NCI-H2029 (cell line): ENCODE results near the gene TGFBR2.

Source experiments
- DNase-seq: peaks from one replicate; lab custom pipeline; 2025; lab: John Stamatoyannopoulos, UW

TGFBR2 gene

DNA sequence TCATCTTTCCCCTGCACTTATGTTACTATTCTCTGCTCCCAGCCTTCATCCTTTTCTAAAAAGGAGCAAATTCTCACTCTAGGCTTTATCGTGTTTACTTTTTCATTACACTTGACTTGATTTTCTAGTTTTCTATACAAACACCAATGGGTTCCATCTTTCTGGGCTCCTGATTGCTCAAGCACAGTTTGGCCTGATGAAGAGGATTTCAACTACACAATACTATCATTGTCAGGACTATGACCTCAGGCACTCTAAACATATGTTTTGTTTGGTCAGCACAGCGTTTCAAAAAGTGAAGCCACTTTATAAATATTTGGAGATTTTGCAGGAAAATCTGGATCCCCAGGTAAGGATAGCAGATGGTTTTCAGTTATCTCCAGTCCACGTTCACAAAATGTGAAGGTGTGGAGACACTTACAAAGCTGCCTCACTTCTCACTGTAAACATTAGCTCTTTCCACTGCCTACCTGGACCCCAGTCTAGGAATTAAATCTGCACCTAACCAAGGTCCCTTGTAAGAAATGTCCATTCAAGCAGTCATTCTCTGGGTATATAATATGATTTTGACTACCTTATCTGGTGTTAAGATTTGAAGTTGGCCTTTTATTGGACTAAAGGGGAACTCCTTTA lies 86.2 kb downstream of the TGFBR2 start:
- no peak for DNase-seq

DNA sequence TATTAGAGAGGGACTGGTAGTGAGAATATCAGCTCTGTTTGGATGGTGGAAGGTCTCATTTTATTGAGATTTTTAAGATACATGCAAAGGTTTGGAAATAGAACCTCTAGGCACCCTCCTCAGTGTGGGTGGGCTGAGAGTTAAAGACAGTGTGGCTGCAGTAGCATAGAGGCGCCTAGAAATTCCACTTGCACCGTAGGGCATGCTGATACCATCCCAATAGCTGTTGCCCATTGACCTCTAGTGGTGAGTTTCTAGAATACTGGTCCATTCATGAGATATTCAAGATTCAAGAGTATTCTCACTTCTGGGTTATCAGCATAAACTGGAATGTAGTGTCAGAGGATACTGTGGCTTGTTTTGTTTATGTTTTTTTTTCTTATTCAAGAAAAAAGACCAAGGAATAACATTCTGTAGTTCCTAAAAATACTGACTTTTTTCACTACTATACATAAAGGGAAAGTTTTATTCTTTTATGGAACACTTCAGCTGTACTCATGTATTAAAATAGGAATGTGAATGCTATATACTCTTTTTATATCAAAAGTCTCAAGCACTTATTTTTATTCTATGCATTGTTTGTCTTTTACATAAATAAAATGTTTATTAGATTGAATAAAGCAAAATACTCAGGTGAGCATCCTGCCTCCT lies 87.2 kb downstream of the TGFBR2 start:
- DNase-seq, result peak; percentile 64

DNA sequence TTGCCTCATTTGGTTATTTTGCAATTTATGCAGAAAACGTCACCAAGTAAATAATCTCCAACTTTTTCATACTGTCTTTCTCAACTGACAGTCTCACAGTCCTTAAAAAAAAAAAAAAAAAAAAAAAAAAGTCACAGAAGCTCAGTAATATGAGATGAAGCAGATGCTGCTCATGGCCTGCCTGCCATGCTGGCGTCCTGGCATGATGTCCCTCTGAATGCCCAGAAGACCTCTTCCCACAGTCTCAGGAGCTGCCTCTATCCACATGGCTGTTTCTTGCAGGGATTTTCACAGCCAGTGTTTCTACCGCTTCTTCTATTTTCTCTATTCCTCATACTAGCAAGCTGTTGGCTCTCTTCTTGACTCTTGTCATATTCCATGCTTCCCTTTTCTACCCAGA lies 87.7 kb downstream of the TGFBR2 start:
- DNase-seq, result no peak

DNA sequence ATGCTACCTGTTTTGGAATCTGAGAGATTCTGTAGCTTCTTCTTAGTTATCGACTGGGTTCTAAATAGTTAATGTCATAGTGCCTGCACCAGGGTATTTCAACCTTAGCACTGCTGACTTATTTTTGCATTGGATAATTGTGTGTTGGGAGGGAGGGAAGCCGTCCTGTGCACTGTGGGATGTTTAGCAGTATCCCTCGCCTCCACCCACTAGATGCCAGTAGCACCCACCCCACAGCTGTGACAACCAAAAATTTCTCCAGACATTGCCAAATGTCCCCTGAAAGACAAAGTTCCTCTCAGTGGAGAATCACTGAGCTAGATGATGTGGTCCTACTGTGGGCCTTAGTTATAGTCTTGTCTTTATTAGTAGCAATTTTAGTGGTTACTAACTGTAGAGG lies 88.3 kb downstream of the TGFBR2 start:
- no peak for DNase-seq

DNA sequence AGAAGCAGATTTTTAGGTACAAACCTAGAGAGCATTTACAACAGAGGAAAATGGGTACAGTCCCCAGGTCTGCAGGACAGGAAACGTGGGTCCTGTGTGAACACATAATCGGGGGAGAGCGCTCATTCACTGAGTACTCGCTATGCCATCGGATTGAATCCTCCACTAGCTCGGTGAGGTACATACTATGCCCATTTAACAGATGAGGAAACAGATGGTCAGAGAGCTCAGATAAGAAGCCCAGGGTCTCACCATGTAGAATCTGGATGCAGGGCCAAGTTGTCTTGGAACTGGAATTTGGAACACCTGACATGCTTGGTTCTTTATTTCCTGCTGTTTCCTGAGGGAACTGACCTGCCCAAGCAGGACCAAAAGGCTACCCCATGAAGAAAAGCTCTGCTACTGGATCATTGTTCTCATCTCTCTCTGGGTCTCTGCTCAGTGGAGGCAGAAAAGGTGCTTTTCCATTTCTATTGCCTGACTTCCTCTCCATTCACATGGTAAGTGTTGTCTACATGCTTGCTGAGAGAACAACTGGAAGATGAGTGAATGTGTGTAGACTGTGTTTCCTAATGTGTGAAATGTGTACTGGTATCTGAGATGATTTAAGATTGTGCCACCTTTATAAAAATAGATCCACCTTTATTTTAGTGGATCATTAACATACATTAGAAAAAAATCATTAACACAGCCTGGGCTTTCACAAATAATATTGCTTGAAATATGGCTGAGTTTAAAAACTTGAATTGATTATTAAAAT lies 89.1 kb downstream of the TGFBR2 start:
- no peak for DNase-seq

DNA sequence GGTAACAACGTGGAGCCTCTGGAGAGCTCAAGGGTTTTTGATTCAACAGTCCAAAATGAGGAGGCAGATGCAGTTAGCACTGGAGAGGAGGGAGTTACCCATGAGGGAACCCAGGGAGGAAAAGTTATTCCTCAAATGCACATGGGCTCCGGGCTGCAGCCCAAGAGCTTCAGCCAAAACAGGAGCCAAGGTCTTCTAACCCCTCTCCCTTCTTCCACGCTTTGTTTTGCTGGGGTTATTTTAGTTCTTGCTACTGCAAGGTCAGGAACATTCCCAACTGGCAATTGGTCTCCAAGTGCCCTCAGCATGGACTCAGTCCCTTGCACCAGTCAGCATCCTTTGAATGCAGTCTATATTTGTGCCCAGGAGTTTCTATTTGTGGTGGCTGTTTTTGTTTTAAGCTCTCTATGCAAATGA lies 90.0 kb downstream of the TGFBR2 start:
- DNase-seq, result no peak

DNA sequence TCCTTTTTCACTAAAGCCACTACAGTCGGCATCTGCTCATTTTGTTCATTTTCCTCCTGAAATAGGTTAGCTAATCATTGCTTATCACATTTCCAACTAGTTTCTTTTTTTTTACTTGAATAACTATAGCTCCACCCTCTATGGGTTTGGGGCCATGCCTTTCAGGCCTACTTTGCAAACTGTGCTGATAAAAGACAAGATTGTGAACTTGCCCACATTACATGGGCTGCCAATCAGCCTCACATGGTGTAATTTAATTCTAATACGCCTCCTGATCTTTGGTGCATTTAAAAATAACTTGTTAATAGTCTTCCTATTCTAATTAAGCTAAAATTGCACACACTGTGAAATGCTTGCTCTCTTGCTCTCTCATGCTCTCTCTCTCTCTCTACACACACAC lies 90.5 kb downstream of the TGFBR2 start:
- no peak for DNase-seq

DNA sequence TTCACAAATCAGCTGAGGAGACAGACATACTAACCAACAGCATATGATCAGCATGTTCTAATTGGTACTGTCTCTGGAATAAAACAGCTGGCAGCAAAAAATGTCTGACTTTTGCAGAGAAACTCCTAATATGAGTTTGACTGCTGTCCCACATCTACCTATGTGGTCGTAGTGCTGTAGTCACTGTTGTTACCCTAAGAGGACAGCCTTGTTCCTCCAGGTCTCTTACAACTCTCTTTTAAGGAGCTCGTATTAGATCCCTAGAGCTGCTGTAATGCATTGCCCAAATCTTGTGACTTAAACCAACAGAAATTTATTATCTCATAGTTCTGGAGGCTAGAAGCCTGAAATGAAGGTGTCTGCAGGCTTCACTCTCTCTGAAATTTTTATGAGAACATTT lies 92.1 kb downstream of the TGFBR2 start:
- DNase-seq, result no peak

DNA sequence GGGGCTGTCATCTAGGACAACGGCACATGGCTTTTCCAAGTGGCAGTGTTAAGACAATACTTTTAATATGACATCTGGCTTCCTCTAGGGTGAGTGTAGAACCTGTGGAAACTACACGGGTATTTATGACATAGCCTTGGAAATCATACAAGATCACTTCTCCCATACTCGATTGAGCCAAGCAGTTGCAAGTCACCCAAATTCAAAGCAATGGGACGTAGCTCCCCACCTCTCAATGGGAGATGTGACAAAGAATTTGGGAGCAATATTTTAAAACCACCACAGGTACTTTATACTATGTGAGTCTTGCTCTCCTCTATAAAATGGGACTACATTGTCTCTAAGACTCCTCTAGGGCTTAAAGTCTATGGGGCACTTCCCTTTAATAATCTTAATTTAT lies 93.5 kb downstream of the TGFBR2 start:
- no peak for DNase-seq

DNA sequence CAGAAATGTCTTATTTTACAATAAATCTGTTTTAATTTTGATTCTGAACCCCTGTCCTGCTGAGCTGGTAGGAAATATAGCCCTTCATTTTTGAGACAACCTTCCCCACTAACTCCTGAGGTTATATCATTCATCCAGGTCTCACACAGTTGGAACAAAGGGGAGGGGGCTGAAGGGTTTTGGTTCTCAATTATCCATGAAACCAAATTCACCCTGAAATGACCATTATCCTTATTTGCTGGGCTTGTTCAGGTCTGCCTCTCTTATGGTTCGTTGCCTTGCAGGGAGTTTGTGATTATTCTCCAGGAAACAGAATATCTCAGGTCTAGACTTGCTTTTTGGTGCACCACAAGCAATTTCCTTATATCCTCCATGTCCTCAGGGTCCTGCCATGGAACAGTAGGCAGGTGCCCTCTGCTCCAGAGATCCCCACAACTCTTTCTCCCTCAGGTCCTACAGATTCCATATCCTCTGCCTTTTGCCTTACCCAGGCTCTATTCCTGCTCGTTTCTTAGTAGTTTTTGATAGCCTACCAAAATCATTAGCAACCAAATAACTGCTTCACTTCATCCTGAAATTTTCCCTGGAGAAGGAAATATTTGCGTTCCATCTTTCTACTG lies 94.4 kb downstream of the TGFBR2 start:
- no peak for DNase-seq

DNA sequence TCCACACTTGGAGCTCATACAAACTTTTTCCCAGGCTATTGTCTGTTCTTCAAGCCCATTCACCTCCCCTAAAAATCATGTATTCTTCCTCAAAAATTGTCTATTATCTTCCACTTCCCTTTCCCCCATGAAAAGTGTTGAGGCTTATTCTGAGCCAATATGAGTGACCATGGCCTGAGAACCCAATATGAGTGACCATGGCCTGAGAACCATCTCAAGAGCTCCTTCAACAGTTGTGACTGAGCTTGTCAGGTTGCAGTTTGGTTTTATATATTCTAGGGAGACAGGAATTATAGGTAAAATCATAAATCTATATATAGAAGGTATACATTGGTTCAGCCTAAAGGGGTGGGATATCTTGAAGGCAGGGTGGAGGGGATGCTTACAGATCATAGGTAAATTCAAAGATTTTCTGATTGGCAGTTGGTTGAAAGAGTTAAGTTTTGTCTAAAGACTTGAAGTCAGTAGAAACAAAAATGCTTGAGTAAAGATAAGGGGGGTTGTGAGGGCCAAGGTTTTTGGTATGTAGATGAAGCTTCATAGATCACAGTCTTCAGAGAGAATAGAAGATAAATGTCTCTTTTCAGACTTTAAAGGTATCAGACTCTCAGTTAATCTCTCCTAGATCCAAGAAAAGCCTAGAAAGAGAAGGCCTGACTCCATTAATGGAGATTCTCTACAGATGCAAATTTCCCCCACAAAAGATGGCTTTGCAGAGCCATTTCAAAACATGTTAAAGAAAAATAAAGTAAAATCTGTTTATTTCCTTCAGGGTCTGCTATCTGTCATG lies 95.8 kb downstream of the TGFBR2 start:
- DNase-seq, result no peak

DNA sequence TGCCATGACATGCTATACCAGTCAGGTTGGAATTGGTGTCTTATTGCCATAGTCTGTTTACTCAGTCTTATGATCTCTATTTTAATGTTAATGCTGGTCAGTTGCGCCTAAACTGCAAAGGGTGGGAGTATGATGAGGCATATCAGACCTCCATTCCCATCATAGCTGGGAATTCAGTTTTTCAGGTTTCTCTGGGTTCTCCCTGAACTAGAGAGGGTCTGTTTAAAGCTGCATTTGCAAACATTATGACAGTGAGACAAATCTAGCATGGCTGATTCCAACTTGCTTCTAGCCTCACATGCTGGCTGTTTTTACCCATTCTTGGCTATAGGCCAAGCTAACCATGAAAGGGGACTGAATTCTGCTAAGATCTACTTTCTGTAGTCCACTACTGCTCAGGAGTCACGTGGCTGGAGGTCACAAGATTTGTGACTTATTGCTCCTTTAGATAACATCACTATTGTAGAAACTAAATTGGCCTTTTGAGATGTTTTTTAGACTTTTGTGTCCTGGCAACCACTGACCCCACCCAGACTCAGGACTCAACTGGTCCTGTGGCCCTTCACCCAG lies 96.5 kb downstream of the TGFBR2 start:
- DNase-seq, result no peak

DNA sequence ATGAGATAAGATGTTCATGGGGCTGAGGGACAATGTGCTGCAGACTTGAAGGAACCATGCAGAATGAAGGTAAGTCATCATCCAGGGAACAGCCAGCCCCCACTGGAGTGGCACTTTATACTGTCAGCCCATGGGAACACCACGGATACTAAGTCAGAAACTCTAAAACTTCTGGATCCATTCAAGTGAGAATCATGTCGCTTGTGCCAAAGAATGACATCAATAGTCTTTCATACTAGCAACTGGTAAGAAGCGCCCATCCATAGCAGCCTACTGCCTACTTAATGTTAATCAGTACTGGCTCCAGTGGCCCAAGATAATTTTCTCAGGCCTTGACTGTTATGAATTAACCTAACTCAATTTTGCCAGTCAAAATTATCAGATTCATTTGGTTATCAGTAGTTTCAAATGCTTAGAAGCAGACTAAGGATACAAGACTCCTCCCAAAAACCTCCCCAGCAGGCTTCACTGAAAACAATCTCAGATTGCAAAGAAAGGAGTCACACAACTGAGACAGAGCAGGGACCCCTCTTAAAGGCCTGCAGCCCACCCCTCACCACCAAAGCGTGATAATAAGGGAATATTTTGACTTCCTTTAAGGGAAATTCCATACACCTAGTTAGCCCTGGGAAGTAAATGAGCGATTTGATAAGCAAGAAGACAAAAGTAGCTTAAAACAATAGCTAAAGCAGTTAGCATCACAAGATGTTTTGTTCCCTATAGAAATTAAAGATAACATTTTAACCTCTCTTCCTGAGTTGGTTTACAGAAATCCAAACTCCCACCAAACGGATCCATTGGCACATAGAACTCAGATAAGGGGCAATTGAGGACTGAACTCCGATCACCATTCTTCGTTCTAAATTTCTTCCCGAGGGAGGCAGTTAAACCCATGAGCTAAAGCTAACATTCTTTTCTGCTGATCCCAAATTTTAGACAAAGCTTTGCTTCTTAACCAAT lies 98.8 kb downstream of the TGFBR2 start:
- no peak for DNase-seq

DNA sequence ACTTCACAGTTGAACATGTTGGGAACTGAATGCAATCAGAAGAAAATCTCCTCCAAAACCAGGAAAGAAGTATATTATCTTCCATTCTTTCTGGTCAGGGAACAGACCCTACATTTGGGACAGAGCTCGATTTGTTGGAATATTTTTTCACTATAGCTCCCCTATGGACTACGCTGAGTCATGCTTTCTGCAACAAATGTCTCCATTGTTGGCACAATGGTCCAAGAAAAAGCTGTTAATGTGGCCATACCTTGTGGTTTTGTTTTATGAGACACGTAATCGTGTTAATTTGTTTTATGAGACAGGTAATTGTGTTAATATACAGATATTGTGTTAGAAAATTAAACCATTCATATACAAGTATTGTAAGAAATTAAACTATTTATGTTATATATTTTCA lies 101.4 kb downstream of the TGFBR2 start:
- DNase-seq, result no peak

DNA sequence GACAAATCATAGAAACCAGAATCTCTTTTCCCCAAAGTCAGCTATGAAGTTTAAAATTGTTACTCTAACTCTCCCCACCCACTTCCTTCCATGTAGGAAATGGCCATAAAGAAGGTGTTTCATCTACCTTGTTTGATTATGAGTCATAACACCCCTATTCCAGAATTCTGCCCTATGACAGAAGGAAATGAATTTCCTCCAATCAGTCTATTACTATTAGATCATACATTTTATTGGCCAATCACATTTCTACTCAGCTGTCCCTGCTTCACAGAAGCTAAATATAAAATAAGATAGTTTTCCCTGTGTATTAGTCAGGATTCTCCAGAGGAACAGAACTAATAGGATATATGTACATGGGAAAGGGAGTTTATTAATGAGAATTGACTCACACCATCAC lies 102.1 kb downstream of the TGFBR2 start:
- no peak for DNase-seq

DNA sequence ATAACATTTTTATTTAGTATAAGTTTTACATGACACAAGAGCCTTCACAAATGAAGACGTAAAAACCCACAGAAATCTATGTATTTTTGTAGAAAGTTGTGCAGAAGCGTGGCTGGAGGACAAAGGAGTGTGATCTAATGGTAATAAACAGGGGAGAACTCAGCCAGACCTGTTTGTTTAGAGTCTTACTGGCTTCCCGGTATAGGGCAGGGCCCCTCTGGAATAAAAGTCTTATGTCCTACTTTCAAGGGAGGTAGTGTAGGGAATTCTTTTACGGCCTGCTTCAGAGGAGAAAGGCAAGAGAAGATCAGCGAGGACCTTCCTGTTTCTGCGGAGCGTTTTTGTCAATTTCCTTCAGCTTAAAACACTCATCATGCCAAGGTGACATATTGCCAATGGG lies 103.6 kb downstream of the TGFBR2 start:
- no peak for DNase-seq

DNA sequence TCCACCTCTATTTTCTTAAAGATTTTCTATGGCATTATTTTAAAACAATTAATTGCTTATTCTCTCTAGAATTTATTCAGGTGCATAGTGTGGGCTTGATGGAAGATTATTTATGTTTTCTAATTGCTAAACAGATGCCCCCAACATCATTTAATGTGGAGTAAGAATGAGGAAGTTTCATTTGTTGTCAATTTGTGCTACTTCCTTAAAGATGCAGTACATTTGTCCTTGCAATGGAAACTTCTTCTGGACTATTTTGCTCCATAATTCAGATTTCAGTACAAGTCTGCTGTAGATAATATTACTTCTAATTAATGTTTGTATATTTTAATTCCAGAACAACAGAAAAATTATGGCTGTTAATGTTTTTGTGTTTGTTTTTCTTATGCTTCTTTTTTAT lies 104.8 kb downstream of the TGFBR2 start:
- no peak for DNase-seq

DNA sequence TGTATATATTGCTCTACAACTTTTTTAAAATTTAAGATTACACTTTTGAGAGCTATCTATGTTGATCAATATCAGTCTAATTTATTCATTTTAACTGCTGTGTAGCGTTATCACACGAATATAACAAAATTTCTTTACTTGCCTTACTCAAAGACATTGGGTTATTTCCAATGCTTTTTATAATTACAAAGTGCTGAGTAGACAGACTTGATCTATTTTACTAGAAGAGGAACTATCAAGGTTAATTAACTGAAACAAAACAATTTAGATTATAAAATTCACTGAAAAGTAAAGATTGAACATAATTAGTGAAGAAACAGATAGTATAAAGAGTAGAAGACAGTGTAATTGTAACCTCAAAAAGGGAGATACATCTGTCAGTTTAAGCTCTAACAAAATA lies 105.5 kb downstream of the TGFBR2 start:
- DNase-seq, result no peak

DNA sequence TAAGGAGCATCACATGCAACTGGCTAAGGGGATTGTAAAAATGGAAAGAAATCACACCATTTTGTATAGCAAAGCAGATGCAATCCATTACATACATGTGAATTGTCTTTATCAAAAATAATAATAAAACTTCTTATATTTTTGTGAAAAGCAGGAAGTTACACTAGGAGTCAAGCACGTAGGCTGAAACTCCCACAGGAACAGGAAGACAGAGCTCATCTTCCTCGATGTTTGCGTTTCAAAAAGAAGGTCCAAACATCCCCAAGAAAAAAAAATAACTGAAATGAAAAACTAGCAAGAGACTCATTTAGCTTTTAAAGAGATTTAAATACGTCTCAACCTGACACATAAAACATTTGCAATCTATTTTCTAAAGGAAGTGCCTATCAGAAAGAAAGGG lies 106.6 kb downstream of the TGFBR2 start:
- DNase-seq, result no peak

DNA sequence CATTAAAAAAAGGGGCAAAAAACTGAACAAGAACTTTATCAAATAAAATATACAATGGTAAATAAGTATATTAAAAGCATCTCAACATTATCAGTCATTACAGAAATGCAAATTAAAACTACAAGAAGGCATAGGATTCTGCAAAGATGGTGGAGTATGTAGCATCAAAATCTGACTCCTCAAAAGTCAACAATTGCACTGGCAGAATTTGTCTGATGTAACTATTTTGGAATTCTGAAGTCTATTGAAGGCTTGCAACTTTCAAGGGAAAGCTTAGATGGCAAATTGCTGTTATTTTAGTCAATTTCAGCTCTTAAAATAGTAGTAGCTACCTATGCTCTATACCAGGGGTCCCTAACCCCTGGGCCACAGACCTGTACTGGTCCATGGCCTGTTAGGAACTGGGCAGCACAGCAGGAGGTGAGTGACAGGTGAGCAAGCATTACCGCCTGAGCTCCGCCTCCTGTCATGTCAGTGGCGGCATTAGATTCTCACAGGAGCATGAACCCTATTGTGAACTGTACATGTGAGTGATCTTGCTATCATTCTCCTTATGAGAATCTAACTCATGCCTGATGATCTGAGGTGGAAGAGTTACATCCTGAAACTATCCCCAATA lies 107.6 kb downstream of the TGFBR2 start:
- no peak for DNase-seq
